ENCODE results near the gene USP40. TPM values are rescaled to one million over a fixed set of nuclear protein-coding genes. Genes with fewer than 3 reads are reported as not detected.

The USP40 gene, protein sequence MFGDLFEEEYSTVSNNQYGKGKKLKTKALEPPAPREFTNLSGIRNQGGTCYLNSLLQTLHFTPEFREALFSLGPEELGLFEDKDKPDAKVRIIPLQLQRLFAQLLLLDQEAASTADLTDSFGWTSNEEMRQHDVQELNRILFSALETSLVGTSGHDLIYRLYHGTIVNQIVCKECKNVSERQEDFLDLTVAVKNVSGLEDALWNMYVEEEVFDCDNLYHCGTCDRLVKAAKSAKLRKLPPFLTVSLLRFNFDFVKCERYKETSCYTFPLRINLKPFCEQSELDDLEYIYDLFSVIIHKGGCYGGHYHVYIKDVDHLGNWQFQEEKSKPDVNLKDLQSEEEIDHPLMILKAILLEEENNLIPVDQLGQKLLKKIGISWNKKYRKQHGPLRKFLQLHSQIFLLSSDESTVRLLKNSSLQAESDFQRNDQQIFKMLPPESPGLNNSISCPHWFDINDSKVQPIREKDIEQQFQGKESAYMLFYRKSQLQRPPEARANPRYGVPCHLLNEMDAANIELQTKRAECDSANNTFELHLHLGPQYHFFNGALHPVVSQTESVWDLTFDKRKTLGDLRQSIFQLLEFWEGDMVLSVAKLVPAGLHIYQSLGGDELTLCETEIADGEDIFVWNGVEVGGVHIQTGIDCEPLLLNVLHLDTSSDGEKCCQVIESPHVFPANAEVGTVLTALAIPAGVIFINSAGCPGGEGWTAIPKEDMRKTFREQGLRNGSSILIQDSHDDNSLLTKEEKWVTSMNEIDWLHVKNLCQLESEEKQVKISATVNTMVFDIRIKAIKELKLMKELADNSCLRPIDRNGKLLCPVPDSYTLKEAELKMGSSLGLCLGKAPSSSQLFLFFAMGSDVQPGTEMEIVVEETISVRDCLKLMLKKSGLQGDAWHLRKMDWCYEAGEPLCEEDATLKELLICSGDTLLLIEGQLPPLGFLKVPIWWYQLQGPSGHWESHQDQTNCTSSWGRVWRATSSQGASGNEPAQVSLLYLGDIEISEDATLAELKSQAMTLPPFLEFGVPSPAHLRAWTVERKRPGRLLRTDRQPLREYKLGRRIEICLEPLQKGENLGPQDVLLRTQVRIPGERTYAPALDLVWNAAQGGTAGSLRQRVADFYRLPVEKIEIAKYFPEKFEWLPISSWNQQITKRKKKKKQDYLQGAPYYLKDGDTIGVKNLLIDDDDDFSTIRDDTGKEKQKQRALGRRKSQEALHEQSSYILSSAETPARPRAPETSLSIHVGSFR
- total RNA-seq = 20.6 and 22.6 TPM in 2 replicates

DNA sequence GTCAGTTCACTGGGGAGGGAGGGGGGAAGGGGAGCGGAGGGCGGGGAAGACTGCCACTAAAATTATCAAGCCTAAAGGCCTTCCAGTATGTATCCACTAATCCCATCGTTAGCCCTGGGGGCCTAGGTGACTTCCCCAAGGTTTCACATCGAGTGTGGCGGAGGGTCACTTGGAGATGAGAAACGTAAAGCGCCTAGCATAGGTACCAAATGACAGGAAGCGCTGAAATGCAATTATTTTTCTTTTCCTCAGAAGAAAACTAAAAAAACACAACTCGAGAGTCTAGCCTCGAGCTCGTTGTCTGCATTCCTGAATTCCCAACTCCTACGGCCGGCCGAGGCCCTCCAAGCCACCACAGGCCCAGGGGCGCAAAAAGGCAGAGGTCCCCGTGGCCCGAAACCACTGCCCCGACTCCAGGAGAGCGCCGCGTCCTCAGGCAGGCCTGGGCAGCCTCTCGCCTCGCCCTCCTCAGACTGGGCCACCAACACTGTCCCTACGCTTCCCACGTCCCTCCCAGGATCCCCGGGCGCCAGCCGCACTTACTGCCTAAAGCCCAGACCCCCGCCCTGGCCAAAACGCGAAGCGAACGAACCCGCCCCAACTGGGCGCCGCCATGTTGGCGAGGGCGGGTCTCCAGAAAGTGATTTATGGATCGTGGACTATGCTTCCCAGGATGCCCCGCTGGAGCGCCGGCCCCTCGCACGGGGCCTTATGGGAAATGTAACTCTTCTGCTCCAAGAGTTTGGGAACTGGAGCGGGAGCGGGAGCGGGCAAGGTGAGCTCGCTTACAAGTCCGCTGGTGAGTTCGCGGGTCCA, at the start of gene USP40:
Gene USP40 (minus strand): TSS at position 642 of the 816 bp plus-strand sequence. CDS start 1,228 bp downstream, outside the sequence.

Other genes with a start within 250 kb of the USP40 start
- gene DGKD, start 212.3 kb downstream of the USP40 start, total RNA-seq = 6.8 and 7.3 TPM in 2 replicates
- 0.37 and 0.56 TPM in 2 replicates for gene UGT1A8, start 50.9 kb upstream of the USP40 start, total RNA-seq
- gene UGT1A10, start 69.7 kb upstream of the USP40 start, total RNA-seq = not detected in 2 replicates
- gene UGT1A9, start 105.1 kb upstream of the USP40 start, total RNA-seq = not detected in 2 replicates
- gene UGT1A7, start 115.1 kb upstream of the USP40 start, total RNA-seq = 0.37 and 0.49 TPM in 2 replicates
- 35.8 and 38.9 TPM in 2 replicates for gene UGT1A6, start 126.1 kb upstream of the USP40 start, total RNA-seq
- 3.2 TPM in 1 of 2 replicates, not detected in the other for gene UGT1A5, start 146.1 kb upstream of the USP40 start, total RNA-seq
- gene UGT1A4, start 152.0 kb upstream of the USP40 start, total RNA-seq = 0.33 TPM in 1 of 2 replicates, not detected in the other
- 0.35 TPM in 1 of 2 replicates, not detected in the other for gene UGT1A3, start 162.3 kb upstream of the USP40 start, total RNA-seq
- 0.28 and 1.2 TPM in 2 replicates for gene UGT1A1, start 193.5 kb upstream of the USP40 start, total RNA-seq
- gene MROH2A, start 211.5 kb upstream of the USP40 start, total RNA-seq = not detected in 2 replicates

Data from airway epithelial cell (primary cell).